ENCODE data around the gene FLOT1. TPM values are rescaled to one million over a fixed set of nuclear protein-coding genes. Genes with fewer than 3 reads are reported as not detected.

FLOT1 gene
- total and polyA plus RNA-seq, 9 of the 15 experiments (the other 6 are each of a cell fraction or from before 2014, with no cell fraction given): 11.7 to 149 (median 118) TPM

- TF ChIP-seq ZBTB8A (IDR thresholded peaks at IDR 0.05; ENCODE audit: partially characterized antibody) (no peak), AFF1 (IDR thresholded peaks at IDR 0.05; ENCODE audit: low read depth in 1 of 2, partially characterized antibody in 2 of 2) (peak in 1 of 2 experiments; percentile 19), NR2C1 (IDR thresholded peaks at IDR 0.05) (no peak), NR2C1 (tag; IDR thresholded peaks at IDR 0.05) (peak; percentile 59), ZNF232 (CRISPR knock-in tag; IDR thresholded peaks at IDR 0.05) (0 out of 2 replicates have a peak, but pooled peaks have one; percentile 13), ZNF174 (CRISPR knock-in tag; IDR thresholded peaks at IDR 0.05) (no peak), ZNF12 (CRISPR knock-in tag; IDR thresholded peaks at IDR 0.05) (no peak), MCM5 (IDR thresholded peaks at IDR 0.05; ENCODE audit: low read depth) (no peak), USF1 (CRISPR knock-in tag; IDR thresholded peaks at IDR 0.05) (peak; percentile 44; the same call in 1 of the 2 replicates), CCAR2 (IDR thresholded peaks at IDR 0.05; ENCODE audit: low read depth, low read length) (no peak), KDM5B (IDR thresholded peaks at IDR 0.05; ENCODE audit: insufficient replicate concordance, low read depth, low read length) (peak; percentile 8), ZNF324 (CRISPR knock-in tag; IDR thresholded peaks at IDR 0.05) (no peak), MAX (CRISPR knock-in tag; IDR thresholded peaks at IDR 0.05) (peak; percentile 49; the same call in 1 of the 2 replicates), NR2C2 (CRISPR knock-in tag; IDR thresholded peaks at IDR 0.05) (no peak), NR2C2 (tag; IDR thresholded peaks at IDR 0.05) (peak; percentile 74; the same call in 1 of the 2 replicates), ZNF778 (CRISPR knock-in tag; IDR thresholded peaks at IDR 0.05) (no peak)
Measured at GRCh38 chr6:30683183-30683979, 59.1 kb downstream of the FLOT1 start (continued).
